ENCODE measurements around the gene UBE2Q1. TPM values are rescaled to one million over a fixed set of nuclear protein-coding genes. Genes with fewer than 3 reads are reported as not detected.
A peak's percentile ranks its signal among the peaks of the same experiment; 100 is the strongest.

The UBE2Q1 gene
- total RNA-seq, 1 experiment from 2014 or later, result 70.9 TPM

DNA sequence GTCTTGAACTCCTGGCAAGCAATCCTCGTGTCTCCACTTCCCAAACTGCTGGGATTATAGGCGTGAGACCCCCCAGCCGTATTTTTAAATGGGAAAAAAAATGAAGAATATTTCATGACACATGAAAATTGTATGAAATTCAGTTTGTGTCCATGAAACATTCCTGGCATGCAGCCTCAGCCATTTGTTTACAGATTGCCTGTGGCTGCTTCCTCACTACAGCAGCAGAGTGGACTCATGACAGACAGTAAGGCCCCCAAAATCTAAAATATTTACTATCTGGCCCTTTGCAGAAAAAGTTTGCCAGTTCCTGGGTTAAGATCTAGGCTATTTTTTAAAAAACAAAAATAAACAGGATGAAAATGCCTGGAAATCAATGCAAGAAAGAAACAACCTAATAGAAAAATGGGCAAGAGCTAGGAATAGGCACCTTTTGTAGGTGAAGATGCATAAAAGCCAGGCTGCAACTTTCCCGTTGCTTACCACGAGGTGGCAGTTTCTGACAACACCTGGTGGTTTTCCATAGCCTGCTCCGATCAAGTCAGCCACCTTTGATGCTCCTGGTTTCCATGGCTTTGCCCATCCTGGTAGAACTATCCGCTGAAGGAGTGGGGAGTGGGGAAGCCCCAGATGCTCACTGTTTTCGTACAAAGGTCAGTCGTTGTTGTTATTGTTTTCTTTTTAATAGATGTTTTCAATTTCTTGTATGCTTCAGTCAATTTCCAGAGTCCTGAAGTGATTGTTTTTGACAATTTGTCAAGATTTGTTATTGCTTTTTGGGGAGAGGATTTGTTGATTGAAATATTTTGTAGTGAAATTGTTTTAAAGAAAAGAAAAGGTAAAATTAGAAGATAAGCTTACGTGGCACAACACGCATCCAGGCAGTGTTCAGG, 24.3 kb downstream of the UBE2Q1 start:
- H3K27ac ChIP-seq (ENCODE audit: low read depth, low read length), result no peak overlapping the region
- no TSS peak for BruUV-seq (replicated peaks)
- intact Hi-C loops (cut with micrococcal nuclease), result no loop called here
- H3K9ac ChIP-seq (ENCODE audit: low read length), result no peak overlapping the region
- TF ChIP-seq ELF1 (IDR thresholded peaks at IDR 0.05; ENCODE audit: borderline replicate concordance, low read depth), result no peak
- no peak for TF ChIP-seq EGR1 (IDR thresholded peaks at IDR 0.05; ENCODE audit: low read depth)
- no peak for TF ChIP-seq CEBPB (IDR thresholded peaks at IDR 0.05; ENCODE audit: low read depth)
- TF ChIP-seq, protein P1, sequence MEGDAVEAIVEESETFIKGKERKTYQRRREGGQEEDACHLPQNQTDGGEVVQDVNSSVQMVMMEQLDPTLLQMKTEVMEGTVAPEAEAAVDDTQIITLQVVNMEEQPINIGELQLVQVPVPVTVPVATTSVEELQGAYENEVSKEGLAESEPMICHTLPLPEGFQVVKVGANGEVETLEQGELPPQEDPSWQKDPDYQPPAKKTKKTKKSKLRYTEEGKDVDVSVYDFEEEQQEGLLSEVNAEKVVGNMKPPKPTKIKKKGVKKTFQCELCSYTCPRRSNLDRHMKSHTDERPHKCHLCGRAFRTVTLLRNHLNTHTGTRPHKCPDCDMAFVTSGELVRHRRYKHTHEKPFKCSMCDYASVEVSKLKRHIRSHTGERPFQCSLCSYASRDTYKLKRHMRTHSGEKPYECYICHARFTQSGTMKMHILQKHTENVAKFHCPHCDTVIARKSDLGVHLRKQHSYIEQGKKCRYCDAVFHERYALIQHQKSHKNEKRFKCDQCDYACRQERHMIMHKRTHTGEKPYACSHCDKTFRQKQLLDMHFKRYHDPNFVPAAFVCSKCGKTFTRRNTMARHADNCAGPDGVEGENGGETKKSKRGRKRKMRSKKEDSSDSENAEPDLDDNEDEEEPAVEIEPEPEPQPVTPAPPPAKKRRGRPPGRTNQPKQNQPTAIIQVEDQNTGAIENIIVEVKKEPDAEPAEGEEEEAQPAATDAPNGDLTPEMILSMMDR (IDR thresholded peaks at IDR 0.05 in 2 of 3, conservative IDR thresholded peaks at IDR 0.05 in 1 of 3; ENCODE audit: borderline replicate concordance in 1 of 3, insufficient read depth in 1 of 3, low read depth in 2 of 3, low read length in 2 of 3), result peak; percentile 73 to 78 (median 75); a peak in 5 of 6 replicates
- peak; percentile 29 for TF ChIP-seq SP1 (IDR thresholded peaks at IDR 0.05; ENCODE audit: low read depth)
- TF ChIP-seq, protein P2, sequence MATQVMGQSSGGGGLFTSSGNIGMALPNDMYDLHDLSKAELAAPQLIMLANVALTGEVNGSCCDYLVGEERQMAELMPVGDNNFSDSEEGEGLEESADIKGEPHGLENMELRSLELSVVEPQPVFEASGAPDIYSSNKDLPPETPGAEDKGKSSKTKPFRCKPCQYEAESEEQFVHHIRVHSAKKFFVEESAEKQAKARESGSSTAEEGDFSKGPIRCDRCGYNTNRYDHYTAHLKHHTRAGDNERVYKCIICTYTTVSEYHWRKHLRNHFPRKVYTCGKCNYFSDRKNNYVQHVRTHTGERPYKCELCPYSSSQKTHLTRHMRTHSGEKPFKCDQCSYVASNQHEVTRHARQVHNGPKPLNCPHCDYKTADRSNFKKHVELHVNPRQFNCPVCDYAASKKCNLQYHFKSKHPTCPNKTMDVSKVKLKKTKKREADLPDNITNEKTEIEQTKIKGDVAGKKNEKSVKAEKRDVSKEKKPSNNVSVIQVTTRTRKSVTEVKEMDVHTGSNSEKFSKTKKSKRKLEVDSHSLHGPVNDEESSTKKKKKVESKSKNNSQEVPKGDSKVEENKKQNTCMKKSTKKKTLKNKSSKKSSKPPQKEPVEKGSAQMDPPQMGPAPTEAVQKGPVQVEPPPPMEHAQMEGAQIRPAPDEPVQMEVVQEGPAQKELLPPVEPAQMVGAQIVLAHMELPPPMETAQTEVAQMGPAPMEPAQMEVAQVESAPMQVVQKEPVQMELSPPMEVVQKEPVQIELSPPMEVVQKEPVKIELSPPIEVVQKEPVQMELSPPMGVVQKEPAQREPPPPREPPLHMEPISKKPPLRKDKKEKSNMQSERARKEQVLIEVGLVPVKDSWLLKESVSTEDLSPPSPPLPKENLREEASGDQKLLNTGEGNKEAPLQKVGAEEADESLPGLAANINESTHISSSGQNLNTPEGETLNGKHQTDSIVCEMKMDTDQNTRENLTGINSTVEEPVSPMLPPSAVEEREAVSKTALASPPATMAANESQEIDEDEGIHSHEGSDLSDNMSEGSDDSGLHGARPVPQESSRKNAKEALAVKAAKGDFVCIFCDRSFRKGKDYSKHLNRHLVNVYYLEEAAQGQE (IDR thresholded peaks at IDR 0.05; ENCODE audit: low read depth), result no peak
- no peak for TF ChIP-seq SRF (IDR thresholded peaks at IDR 0.05; ENCODE audit: low read depth)
- peak; percentile 77 for TF ChIP-seq RAD21 (IDR thresholded peaks at IDR 0.05; ENCODE audit: low read depth)
- TF ChIP-seq FOSL1 (IDR thresholded peaks at IDR 0.05; ENCODE audit: low read depth), result no peak
- TF ChIP-seq, protein P3, sequence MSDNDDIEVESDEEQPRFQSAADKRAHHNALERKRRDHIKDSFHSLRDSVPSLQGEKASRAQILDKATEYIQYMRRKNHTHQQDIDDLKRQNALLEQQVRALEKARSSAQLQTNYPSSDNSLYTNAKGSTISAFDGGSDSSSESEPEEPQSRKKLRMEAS (IDR thresholded peaks at IDR 0.05), result peak; percentile 22; the same call in 1 of the 2 replicates
- peak; percentile 26 for TF ChIP-seq TCF7L2 (IDR thresholded peaks at IDR 0.05; ENCODE audit: borderline replicate concordance, extremely low read depth, insufficient read depth, insufficient read length)
- TF ChIP-seq EZH2 (IDR thresholded peaks at IDR 0.05), result no peak
- no peak for TF ChIP-seq YY1 (IDR thresholded peaks at IDR 0.05; ENCODE audit: extremely low read depth, insufficient replicate concordance, low read depth, low read length)
- TF ChIP-seq, protein P4, sequence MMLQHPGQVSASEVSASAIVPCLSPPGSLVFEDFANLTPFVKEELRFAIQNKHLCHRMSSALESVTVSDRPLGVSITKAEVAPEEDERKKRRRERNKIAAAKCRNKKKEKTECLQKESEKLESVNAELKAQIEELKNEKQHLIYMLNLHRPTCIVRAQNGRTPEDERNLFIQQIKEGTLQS (IDR thresholded peaks at IDR 0.05), result no peak
- TF ChIP-seq CBX3 (IDR thresholded peaks at IDR 0.05; ENCODE audit: low read depth), result 0 out of 2 replicates have a peak, but pooled peaks have one; percentile 31
- no peak for TF ChIP-seq ZNF274 (IDR thresholded peaks at IDR 0.05; ENCODE audit: low read depth, low read length)
- TF ChIP-seq, protein P5, sequence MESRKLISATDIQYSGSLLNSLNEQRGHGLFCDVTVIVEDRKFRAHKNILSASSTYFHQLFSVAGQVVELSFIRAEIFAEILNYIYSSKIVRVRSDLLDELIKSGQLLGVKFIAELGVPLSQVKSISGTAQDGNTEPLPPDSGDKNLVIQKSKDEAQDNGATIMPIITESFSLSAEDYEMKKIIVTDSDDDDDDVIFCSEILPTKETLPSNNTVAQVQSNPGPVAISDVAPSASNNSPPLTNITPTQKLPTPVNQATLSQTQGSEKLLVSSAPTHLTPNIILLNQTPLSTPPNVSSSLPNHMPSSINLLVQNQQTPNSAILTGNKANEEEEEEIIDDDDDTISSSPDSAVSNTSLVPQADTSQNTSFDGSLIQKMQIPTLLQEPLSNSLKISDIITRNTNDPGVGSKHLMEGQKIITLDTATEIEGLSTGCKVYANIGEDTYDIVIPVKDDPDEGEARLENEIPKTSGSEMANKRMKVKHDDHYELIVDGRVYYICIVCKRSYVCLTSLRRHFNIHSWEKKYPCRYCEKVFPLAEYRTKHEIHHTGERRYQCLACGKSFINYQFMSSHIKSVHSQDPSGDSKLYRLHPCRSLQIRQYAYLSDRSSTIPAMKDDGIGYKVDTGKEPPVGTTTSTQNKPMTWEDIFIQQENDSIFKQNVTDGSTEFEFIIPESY (IDR thresholded peaks at IDR 0.05; ENCODE audit: extremely low read depth, insufficient replicate concordance, low read length), result no peak
- ATAC-seq (peak; percentile 92), DNase-seq (ENCODE audit: low read depth, low spot score) (peak; percentile 62)
- peak overlapping the region; percentile 25 for H2AFZ ChIP-seq (ENCODE audit: low read depth, low read length, poor library complexity, severe bottlenecking)
- no peaks in the 10 kb centered on the region for H3K4me1 ChIP-seq (ENCODE audit: control insufficient read depth in 1 of 2, insufficient read depth in 2 of 2, low read length in 2 of 2)
- no peak overlapping the region for H3K4me3 ChIP-seq (replicated peaks in 1 of 2; ENCODE audit: low read depth in 1 of 2, low read length in 2 of 2)
- ChIA-PET CTCF (interaction anchor here (0.6 to 2.7 kb wide), 11 partner anchors 9 to 344 kb away, joined by 3 to 15 read pairs (median 4); no protein-coding TSS in a partner anchor), POLR2A (no interaction called here), RAD21 (ENCODE audit: low non-redundant PET in 1 of 2, low total read pairs in 2 of 2, uncharacterized antibody in 2 of 2, unreplicated experiment in 2 of 2) (interaction anchor here (0.6 to 3.3 kb wide), 4 partner anchors 12 to 257 kb away, joined by 3 to 13 read pairs (median 6); partner anchors contain the start of gene UBE2Q1 (in 1 of the 2))
- no peaks in the 10 kb centered on the region for H3K9me3 ChIP-seq (ENCODE audit: control insufficient read depth in 1 of 2, insufficient read depth in 1 of 2, low read depth in 1 of 2, low read length in 2 of 2)
- no peak overlapping the region for H3K4me2 ChIP-seq (ENCODE audit: low read length)
- no peaks in the 10 kb centered on the region for H3K79me2 ChIP-seq (ENCODE audit: insufficient read depth, low read length)
- no peaks in the 10 kb centered on the region for H4K20me1 ChIP-seq (ENCODE audit: insufficient read depth)
- H3K36me3 ChIP-seq (ENCODE audit: control insufficient read depth in 1 of 2, insufficient read depth in 2 of 2, low read length in 2 of 2), result no peaks in the 10 kb centered on the region
- 0 out of 2 replicates have a peak, but pooled peaks cover 2% of the 10 kb centered on the region for H3K27me3 ChIP-seq (ENCODE audit: insufficient read depth, low read length)
- H3K9me2 ChIP-seq (ENCODE audit: insufficient read depth), result no peaks in the 10 kb centered on the region
